ENCODE measurements around the gene CDH10. TPM values are rescaled to one million over a fixed set of nuclear protein-coding genes. Genes with fewer than 3 reads are reported as not detected.

CDH10 gene
- total and polyA plus RNA-seq, 9 of the 15 experiments (the other 6 are each of a cell fraction or from before 2014, with no cell fraction given) = not detected

DNA sequence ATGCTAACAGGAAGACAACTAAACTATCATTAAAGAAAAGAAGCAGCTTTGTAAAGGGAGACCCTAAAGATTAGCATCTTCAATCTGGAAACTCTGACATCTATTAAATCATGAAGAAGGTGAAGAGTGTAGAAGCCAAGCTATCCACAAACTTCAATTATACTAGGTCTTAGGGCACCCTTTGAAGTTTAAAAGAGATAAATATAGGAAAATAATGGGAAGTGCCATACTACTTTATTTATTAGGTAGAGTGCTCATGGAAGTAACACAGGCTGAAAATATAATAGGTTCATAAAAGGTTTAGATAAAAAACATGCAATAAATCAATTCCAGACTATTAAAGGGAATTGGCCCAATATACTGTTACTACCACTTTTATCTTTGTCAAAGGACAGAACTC is 19.9 kb downstream of the CDH10 start:
- ATAC-seq (no peak), FAIRE-seq (no peak), DNase-seq (ENCODE audit: extremely low read depth in 1 of 4, low spot score in 3 of 4) (no peak)
- no peak for TF ChIP-seq PHF20 (IDR thresholded peaks at IDR 0.05; ENCODE audit: partially characterized antibody)
- no peak for TF ChIP-seq NRF1 (conservative IDR thresholded peaks at IDR 0.05 in 1 of 2, IDR thresholded peaks at IDR 0.05 in 1 of 2)
- no peak for TF ChIP-seq NR3C1 (CRISPR knock-in tag; IDR thresholded peaks at IDR 0.05)
- no peak for TF ChIP-seq ZKSCAN8 (CRISPR knock-in tag; IDR thresholded peaks at IDR 0.05)
- no peak for TF ChIP-seq EWSR1 (IDR thresholded peaks at IDR 0.05; ENCODE audit: borderline replicate concordance, low read depth, partially characterized antibody)
- TF ChIP-seq, protein P1, sequence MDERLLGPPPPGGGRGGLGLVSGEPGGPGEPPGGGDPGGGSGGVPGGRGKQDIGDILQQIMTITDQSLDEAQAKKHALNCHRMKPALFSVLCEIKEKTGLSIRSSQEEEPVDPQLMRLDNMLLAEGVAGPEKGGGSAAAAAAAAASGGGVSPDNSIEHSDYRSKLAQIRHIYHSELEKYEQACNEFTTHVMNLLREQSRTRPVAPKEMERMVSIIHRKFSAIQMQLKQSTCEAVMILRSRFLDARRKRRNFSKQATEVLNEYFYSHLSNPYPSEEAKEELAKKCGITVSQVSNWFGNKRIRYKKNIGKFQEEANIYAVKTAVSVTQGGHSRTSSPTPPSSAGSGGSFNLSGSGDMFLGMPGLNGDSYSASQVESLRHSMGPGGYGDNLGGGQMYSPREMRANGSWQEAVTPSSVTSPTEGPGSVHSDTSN (CRISPR knock-in tag; IDR thresholded peaks at IDR 0.05; ENCODE audit: low read depth) = no peak
- TF ChIP-seq, protein P1 (tag; conservative IDR thresholded peaks at IDR 0.05; ENCODE audit: low read depth) = no peak
- no peak for TF ChIP-seq CHD1 (IDR thresholded peaks at IDR 0.05; ENCODE audit: low read length)
- TF ChIP-seq, protein P2, sequence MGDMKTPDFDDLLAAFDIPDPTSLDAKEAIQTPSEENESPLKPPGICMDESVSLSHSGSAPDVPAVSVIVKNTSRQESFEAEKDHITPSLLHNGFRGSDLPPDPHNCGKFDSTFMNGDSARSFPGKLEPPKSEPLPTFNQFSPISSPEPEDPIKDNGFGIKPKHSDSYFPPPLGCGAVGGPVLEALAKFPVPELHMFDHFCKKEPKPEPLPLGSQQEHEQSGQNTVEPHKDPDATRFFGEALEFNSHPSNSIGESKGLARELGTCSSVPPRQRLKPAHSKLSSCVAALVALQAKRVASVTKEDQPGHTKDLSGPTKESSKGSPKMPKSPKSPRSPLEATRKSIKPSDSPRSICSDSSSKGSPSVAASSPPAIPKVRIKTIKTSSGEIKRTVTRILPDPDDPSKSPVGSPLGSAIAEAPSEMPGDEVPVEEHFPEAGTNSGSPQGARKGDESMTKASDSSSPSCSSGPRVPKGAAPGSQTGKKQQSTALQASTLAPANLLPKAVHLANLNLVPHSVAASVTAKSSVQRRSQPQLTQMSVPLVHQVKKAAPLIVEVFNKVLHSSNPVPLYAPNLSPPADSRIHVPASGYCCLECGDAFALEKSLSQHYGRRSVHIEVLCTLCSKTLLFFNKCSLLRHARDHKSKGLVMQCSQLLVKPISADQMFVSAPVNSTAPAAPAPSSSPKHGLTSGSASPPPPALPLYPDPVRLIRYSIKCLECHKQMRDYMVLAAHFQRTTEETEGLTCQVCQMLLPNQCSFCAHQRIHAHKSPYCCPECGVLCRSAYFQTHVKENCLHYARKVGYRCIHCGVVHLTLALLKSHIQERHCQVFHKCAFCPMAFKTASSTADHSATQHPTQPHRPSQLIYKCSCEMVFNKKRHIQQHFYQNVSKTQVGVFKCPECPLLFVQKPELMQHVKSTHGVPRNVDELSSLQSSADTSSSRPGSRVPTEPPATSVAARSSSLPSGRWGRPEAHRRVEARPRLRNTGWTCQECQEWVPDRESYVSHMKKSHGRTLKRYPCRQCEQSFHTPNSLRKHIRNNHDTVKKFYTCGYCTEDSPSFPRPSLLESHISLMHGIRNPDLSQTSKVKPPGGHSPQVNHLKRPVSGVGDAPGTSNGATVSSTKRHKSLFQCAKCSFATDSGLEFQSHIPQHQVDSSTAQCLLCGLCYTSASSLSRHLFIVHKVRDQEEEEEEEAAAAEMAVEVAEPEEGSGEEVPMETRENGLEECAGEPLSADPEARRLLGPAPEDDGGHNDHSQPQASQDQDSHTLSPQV (IDR thresholded peaks at IDR 0.05) = no peak
- no peak for TF ChIP-seq IRF2 (CRISPR knock-in tag; IDR thresholded peaks at IDR 0.05)
- no peak for TF ChIP-seq ARHGAP35 (IDR thresholded peaks at IDR 0.05; ENCODE audit: partially characterized antibody)
- TF ChIP-seq ETV5 (CRISPR knock-in tag; IDR thresholded peaks at IDR 0.05; ENCODE audit: low read depth) = no peak
- TF ChIP-seq CTBP1 (IDR thresholded peaks at IDR 0.05; ENCODE audit: borderline replicate concordance) = no peak
- TF ChIP-seq ZNF589 (CRISPR knock-in tag; IDR thresholded peaks at IDR 0.05; ENCODE audit: low read depth) = no peak
- TF ChIP-seq MCM7 (IDR thresholded peaks at IDR 0.05) = no peak
- TF ChIP-seq XRCC4 (IDR thresholded peaks at IDR 0.05; ENCODE audit: extremely low read depth, insufficient read depth, insufficient read length) = no peak
- no peak for TF ChIP-seq ZBTB8A (IDR thresholded peaks at IDR 0.05; ENCODE audit: partially characterized antibody)
- no peak for TF ChIP-seq ZNF384 (IDR thresholded peaks at IDR 0.05; ENCODE audit: low read depth, low read length)
- TF ChIP-seq HNRNPL (IDR thresholded peaks at IDR 0.05; ENCODE audit: low read depth, low read length) = no peak
- Histone ChIP-seq H3K36me3 (ENCODE audit: control insufficient read depth, insufficient read depth, low read length) (no peaks in the 10 kb centered on the region), H3K27me3 (ENCODE audit: control insufficient read depth in 2 of 2, insufficient read depth in 2 of 2, low read length in 2 of 2) (no peaks in the 10 kb centered on the region), H3K9ac (ENCODE audit: insufficient read depth in 1 of 2, low read depth in 2 of 2, low read length in 2 of 2) (no peak overlapping the region), H3K4me1 (replicated peaks in 1 of 2; ENCODE audit: control insufficient read depth in 2 of 2, insufficient read depth in 2 of 2, low read length in 2 of 2) (no peaks in the 10 kb centered on the region), H2AFZ (ENCODE audit: low read depth, low read length) (no peak overlapping the region), H3K9me3 (replicated peaks; ENCODE audit: control insufficient read depth, insufficient read depth, low read depth, low read length) (no peaks in the 10 kb centered on the region), H3K79me2 (ENCODE audit: control insufficient read depth, insufficient read depth, low read length) (no peaks in the 10 kb centered on the region), H3K9me1 (ENCODE audit: control insufficient read depth, insufficient read depth, low read length) (no peaks in the 10 kb centered on the region), H3K27ac (ENCODE audit: extremely low read depth, low read depth, low read length) (no peak overlapping the region), H3K4me2 (ENCODE audit: insufficient read depth, low read length) (no peak overlapping the region), H4K20me1 (replicated peaks; ENCODE audit: control insufficient read depth, insufficient read depth, low read length) (no peaks in the 10 kb centered on the region), H3K4me3 (no peak overlapping the region)
- CTCF ChIA-PET (ENCODE audit: low intra/inter-chr PET ratio) = no interaction called here
- POLR2A ChIA-PET = no interaction called here
- intact Hi-C loops (cut with micrococcal nuclease) (no loop called here), in situ Hi-C loops (cut with MboI) (no loop called here)
- BruUV-seq (replicated peaks) = no TSS peak

Measured in K562 (cell line).